Spleen (tissue), 11 donors: ENCODE data around the gene RAB11B. TPM values are rescaled to one million over a fixed set of nuclear protein-coding genes. Genes with fewer than 3 reads are reported as not detected.

Experiments used
- DNase-seq: peaks from one replicate; pipeline ENCODE4 v3.0.0-alpha.2; 2020
- H3K27ac ChIP-seq, 8 donors: fragments of 200-600 bp; sonication (generic) in 7 of 8; 1 replicate in 4 of 8; 2 replicates in 4 of 8; pipeline versions ENCODE4 v1.5.0 to v1.8.0; 2016 to 2021; ENCODE audit warnings: inconsistent platforms in 4 of 8, mild to moderate bottlenecking in 4 of 8, moderate library complexity in 1 of 8
- H3K27me3 ChIP-seq, 7 donors: fragments of 200-600 bp; sonication (generic) in 6 of 7; replicated peaks in 1 of 7; 1 replicate in 4 of 7; 2 replicates in 3 of 7; pipeline versions ENCODE4 v1.5.0 to v1.8.0; 2016 to 2021; ENCODE audit warnings: inconsistent platforms in 3 of 7, mild to moderate bottlenecking in 1 of 7
- H3K36me3 ChIP-seq, 6 donors: fragments of 200-600 bp; sonication (generic) in 5 of 6; 1 replicate in 4 of 6; 2 replicates in 2 of 6; pipeline versions ENCODE4 v1.5.0 to v1.8.0; 2016 to 2021; ENCODE audit warnings: inconsistent platforms in 2 of 6
- H3K4me1 ChIP-seq, 6 donors: fragments of 200-600 bp; sonication (generic) in 5 of 6; 1 replicate in 3 of 6; 2 replicates in 3 of 6; pipeline versions ENCODE4 v1.5.0 to v1.8.0; 2016 to 2021; ENCODE audit warnings: inconsistent platforms in 3 of 6
- H3K4me3 ChIP-seq, 8 donors: fragments of 200-600 bp; sonication (generic) in 7 of 8; 1 replicate in 4 of 8; 2 replicates in 4 of 8; pipeline versions ENCODE4 v1.5.0 to v1.8.0; 2016 to 2021; ENCODE audit warnings: inconsistent platforms in 4 of 8, mild to moderate bottlenecking in 4 of 8, moderate library complexity in 2 of 8
- H3K9me3 ChIP-seq, 8 donors: fragments of 200-600 bp; sonication (generic) in 7 of 8; 1 replicate in 4 of 8; 2 replicates in 4 of 8; pipeline versions ENCODE4 v1.5.0 to v1.8.0; 2016 to 2021; ENCODE audit warnings: inconsistent platforms in 4 of 8
- POLR2A ChIP-seq, 3 donors: fragments of 450-650 bp; IDR thresholded peaks; one replicate each; pipeline ENCODE4 v1.5.1; 2017; ENCODE audit warnings: antibody characterized with exemption in 3 of 3, mild to moderate bottlenecking in 1 of 3
- POLR2AphosphoS5 ChIP-seq, 3 donors: sonication (generic); formaldehyde crosslinking; IDR thresholded peaks; one replicate each; pipeline ENCODE4 v1.5.1; 2017; ENCODE audit warnings: antibody characterized with exemption in 3 of 3
- WGBS, 5 donors: extraction: QIAGEN DNeasy Blood & Tissue Kit in 3 of 5; methylation state at CpG; one replicate each; pipeline versions ENCODE4 v1.1.5 to v1.1.7; 2013 to 2018; 5-methylcytosine and 5-hydroxymethylcytosine counted together
- intact Hi-C: fragments of 100-400 bp; cut with DNase I; formaldehyde crosslinking; loops from one replicate; pipeline ENCODE4 v1.15.0; 2023; ENCODE audit warnings: low total_unique reads
- polyA plus RNA-seq, 3 donors: library from polyadenylated mRNA; stranded (reverse); fragments of 200-250 nt; gene quantifications; one replicate each; pipeline ENCODE4 v1.2.1, GENCODE V29; 2013
- total RNA-seq, 7 donors: library from RNA; depleted of rRNA in 3 of 7; stranded (reverse); fragments of >200 nt in 3 of 7; fragmentation: NEBNext Ultra II Directional in 4 of 7; extraction: Animal tissue kit (Norgen Biotek cat#: 25700) in 4 of 7; gene quantifications; one replicate each; pipeline versions ENCODE4 v1.1.0 to v1.2.1, GENCODE V29; 2016 to 2021
- TF ChIP-seq, protein P1 (sequence below), 11 experiments: fragments of 200-600 bp in 7 of 11; fragments of 450-650 bp in 4 of 11; sonication (generic) in 4 of 11; IDR thresholded peaks in 8 of 11; conservative IDR thresholded peaks in 3 of 11; 1 replicate in 7 of 11; 2 replicates in 4 of 11; pipeline versions ENCODE4 v1.4.0 to v1.8.0; 2016 to 2021; ENCODE audit warnings: antibody characterized with exemption in 11 of 11, inconsistent platforms in 4 of 11, mild to moderate bottlenecking in 1 of 11
- donor health status: healthy with polysubstance abuse.
- donor health status: DM: no; HTN: no; CAD: no; lungs with moderate emphysema.
- donor health status: DM: no; HTN: no; CAD: no.
- donor health status: Bipolar disorder and iron deficiency.
- donor health status: healthy.
- donor health status: DM: no; HTN: no; CAD: no.
- donor health status: DM: yes; HTN: yes; CAD: no.

RAB11B gene
- total and polyA plus RNA-seq, 10 donors, result 42.0 to 114 (median 84.7) TPM

DNA sequence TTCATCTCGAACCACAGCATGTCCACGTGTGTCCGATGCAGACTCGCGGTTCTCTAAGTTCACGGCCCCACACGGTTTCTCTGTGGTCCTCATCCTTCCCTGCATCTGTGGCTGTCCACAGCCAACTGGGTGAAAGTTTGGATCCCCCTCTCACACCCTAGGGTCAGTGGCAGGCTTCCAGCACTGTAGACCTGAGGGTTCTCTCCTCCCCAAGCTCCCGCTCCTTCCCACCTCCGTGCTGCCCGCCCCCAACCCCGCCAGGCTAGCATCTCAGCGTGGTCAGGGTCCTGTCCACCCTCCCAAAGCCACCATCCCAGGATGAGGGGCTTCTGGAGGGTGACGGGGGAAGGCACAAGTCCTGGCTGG, 23.2 kb upstream of the RAB11B start:
- no peaks in the 10 kb centered on the region for H3K36me3 ChIP-seq
- peak overlapping the region in 2 of 8 donors; percentile 8 to 72 for H3K4me3 ChIP-seq
- H3K9me3 ChIP-seq, result no peaks in the 10 kb centered on the region
- H3K27me3 ChIP-seq, result peaks cover 0 to 73% (median 21%) of the 10 kb centered on the region in 7 donors
- intact Hi-C loops, result no loop called here
- peak overlapping the region in 7 of 8 donors; percentile 47 to 78 (median 66) for H3K27ac ChIP-seq
- TF ChIP-seq POLR2A (IDR thresholded peaks at IDR 0.05), result no peak
- no peak for TF ChIP-seq POLR2AphosphoS5 (IDR thresholded peaks at IDR 0.05)
- TF ChIP-seq, protein P1, sequence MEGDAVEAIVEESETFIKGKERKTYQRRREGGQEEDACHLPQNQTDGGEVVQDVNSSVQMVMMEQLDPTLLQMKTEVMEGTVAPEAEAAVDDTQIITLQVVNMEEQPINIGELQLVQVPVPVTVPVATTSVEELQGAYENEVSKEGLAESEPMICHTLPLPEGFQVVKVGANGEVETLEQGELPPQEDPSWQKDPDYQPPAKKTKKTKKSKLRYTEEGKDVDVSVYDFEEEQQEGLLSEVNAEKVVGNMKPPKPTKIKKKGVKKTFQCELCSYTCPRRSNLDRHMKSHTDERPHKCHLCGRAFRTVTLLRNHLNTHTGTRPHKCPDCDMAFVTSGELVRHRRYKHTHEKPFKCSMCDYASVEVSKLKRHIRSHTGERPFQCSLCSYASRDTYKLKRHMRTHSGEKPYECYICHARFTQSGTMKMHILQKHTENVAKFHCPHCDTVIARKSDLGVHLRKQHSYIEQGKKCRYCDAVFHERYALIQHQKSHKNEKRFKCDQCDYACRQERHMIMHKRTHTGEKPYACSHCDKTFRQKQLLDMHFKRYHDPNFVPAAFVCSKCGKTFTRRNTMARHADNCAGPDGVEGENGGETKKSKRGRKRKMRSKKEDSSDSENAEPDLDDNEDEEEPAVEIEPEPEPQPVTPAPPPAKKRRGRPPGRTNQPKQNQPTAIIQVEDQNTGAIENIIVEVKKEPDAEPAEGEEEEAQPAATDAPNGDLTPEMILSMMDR (IDR thresholded peaks at IDR 0.05 in 8 of 11, conservative IDR thresholded peaks at IDR 0.05 in 3 of 11), result no peak
- 48 to 76% (median 65%) methylated on average over 13 of the region's 13 CpGs for WGBS, 5 donors
- H3K4me1 ChIP-seq, result peaks cover 12 to 97% (median 66%) of the 10 kb centered on the region in 6 donors
- DNase-seq, result peak; percentile 47

DNA sequence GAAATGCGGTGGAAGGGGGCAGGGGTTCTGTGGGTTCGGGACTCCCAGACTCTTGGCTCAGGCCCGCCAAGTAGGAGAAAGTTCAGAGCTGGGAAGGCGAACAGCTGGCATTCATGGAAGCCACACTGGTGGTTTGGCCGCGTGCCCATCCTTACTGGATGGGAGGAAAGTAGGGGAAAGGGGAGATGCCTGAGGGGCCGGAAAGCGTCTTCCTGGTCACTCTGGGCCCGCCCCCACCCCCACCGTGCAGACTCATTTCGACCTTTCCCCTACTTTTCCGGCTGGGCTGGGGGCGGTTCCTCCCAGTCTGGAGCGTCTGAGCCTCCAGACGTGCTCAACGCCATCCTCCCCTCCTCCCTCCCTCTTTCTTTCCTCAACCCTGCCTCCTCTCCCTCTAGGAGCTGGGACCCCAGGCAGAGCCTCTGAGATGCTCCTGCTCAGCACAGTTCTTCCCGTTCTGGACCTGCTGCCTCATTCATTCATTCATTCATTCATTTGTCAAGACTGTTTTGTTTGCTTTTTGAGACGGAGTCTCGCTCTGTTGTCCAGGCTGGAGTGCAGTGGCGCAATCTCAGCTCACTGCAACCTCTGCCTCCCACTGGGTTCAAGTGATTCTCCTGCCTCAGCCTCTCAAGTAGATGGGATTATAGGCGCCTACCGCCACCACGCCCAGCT, 22.7 kb upstream of the RAB11B start:
- H3K36me3 ChIP-seq, result peaks cover 0 to 2% (median 0%) of the 10 kb centered on the region in 6 donors
- H3K9me3 ChIP-seq, result no peaks in the 10 kb centered on the region
- 23 to 27% (median 26%) methylated on average over 22 to 23 of the region's 23 CpGs for WGBS, 5 donors
- DNase-seq, result peak; percentile 78
- H3K4me1 ChIP-seq, result peaks cover 9 to 92% (median 62%) of the 10 kb centered on the region in 6 donors
- TF ChIP-seq, protein P1 (IDR thresholded peaks at IDR 0.05 in 8 of 11, conservative IDR thresholded peaks at IDR 0.05 in 3 of 11), result no peak
- TF ChIP-seq POLR2AphosphoS5 (IDR thresholded peaks at IDR 0.05) (peak; percentile 66 to 76 (median 73)), POLR2A (IDR thresholded peaks at IDR 0.05) (no peak)
- peak overlapping the region in 2 of 8 donors; percentile 8 to 72 for H3K4me3 ChIP-seq
- H3K27me3 ChIP-seq, result peaks cover 0 to 68% (median 21%) of the 10 kb centered on the region in 7 donors
- intact Hi-C loops, result no loop called here
- peak overlapping the region in 7 of 8 donors; percentile 47 to 78 (median 66) for H3K27ac ChIP-seq

DNA sequence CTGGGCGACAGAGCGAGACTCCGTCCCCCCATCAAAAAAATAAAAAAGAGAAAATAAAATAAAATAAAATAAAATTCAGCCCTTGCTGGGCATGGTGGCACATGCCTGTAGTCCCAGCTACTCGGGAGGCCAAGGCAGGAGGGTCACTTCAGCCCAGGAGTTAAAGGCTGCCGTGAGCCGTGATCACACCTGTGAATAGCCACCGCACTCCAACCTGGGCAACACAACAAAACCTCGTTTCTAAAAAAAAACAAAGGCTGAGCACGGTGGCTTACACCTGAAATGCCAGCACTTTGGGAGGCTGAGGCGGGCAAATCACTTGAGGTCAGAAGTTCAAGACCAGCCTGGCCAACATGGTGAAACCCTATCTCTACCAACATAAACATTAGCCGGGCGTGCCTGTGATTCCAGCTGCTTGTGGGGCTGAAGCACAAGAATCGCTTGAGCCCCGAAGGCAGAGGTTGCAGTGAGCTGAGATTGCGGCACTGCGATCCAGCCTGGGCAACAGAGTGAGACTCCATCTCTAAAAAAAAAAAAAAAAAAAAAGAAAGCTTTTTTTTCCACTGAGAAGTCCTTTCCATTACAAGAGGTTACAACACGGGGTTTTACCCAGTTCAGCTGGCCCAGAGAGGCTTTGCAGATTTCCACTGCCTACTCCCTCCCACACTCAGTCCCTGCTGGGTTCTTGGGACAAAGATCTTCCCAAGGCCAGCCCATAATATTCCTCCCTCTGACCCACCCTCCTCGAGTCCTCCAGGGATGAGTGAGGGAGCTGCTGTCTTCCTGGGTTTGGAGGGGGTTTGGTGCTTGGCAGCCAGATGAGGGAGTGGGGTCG, 19.8 kb upstream of the RAB11B start:
- H3K9me3 ChIP-seq, result no peaks in the 10 kb centered on the region
- H3K36me3 ChIP-seq, result peaks cover 0 to 31% (median 10%) of the 10 kb centered on the region in 6 donors
- H3K27me3 ChIP-seq, result peaks cover 0 to 38% (median 4%) of the 10 kb centered on the region in 7 donors
- no peak overlapping the region for H3K4me3 ChIP-seq
- 71 to 87% (median 83%) methylated on average over 19 of the region's 19 CpGs for WGBS, 5 donors
- H3K4me1 ChIP-seq, result peaks cover 0 to 63% (median 36%) of the 10 kb centered on the region in 6 donors
- DNase-seq, result peak; percentile 23
- peak overlapping the region in 6 of 8 donors; percentile 41 to 77 (median 60) for H3K27ac ChIP-seq
- TF ChIP-seq POLR2A (IDR thresholded peaks at IDR 0.05) (no peak), POLR2AphosphoS5 (IDR thresholded peaks at IDR 0.05) (peak in 1 of 3 donors; percentile 26)
- intact Hi-C loops, result no loop called here

DNA sequence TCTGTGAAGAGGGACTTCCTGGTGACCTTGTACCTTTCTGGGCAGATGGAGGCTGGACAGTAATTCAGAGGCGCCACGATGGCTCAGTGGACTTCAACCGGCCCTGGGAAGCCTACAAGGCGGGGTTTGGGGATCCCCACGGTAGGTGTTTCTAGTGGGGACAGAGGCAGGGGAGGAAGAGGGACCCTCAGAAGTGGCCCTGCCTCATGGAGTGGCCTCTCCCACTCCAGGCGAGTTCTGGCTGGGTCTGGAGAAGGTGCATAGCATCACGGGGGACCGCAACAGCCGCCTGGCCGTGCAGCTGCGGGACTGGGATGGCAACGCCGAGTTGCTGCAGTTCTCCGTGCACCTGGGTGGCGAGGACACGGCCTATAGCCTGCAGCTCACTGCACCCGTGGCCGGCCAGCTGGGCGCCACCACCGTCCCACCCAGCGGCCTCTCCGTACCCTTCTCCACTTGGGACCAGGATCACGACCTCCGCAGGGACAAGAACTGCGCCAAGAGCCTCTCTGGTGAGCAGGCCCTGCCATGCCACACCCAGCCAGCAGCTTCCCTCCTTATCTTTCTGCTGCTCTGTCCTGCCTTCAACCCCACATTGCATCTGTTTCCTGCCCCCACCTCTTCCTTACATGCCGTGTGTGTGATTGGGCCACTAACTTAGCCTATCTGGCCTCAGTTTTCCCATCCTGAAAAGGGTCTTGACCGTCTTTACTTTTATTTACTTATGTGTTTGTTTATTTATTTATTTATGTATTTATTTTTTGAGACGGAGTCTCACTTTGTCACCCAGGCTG, 19.0 kb upstream of the RAB11B start:
- Histone ChIP-seq H3K27ac (peak overlapping the region in 6 of 8 donors; percentile 41 to 77 (median 60)), H3K27me3 (peaks cover 0 to 30% (median 0%) of the 10 kb centered on the region in 7 donors), H3K36me3 (peaks cover 0 to 39% (median 13%) of the 10 kb centered on the region in 6 donors), H3K4me1 (peaks cover 0 to 55% (median 32%) of the 10 kb centered on the region in 6 donors), H3K9me3 (no peaks in the 10 kb centered on the region), H3K4me3 (peak overlapping the region in 1 of 8 donors; percentile 15)
- WGBS, 5 donors, result 59 to 69% (median 65%) methylated on average over 15 to 28 of the region's 28 CpGs
- TF ChIP-seq POLR2A (IDR thresholded peaks at IDR 0.05), result no peak
- peak; percentile 48 to 61 (median 54) for TF ChIP-seq POLR2AphosphoS5 (IDR thresholded peaks at IDR 0.05)
- peak; percentile 73 for DNase-seq
- intact Hi-C loops, result no loop called here
